Body of pancreas (tissue), 4 donors: ENCODE results near the gene SERPINB11. TPM values are rescaled to one million over a fixed set of nuclear protein-coding genes. Genes with fewer than 3 reads are reported as not detected.

Experiments used
- ATAC-seq: fragments of 150-250 bp; one replicate; pipeline ENCODE4 v1.9.1; 2016
- DNase-seq, 4 donors: peaks; one replicate each; pipeline ENCODE4 v3.0.0-alpha.2; 2019
- H3K27ac ChIP-seq, 4 donors: fragments of 200-600 bp; sonication (generic); 1 replicate in 3 of 4; 2 replicates in 1 of 4; pipeline versions ENCODE4 v1.5.1 to v1.6.1; 2016 to 2019; ENCODE audit warnings: mild to moderate bottlenecking in 1 of 4, mixed read lengths in 1 of 4, moderate library complexity in 1 of 4
- H3K27me3 ChIP-seq, 2 donors: fragments of 200-600 bp; sonication (generic); one replicate each; pipeline ENCODE4 v1.6.0; 2016; ENCODE audit warnings: mild to moderate bottlenecking in 1 of 2
- H3K36me3 ChIP-seq, 2 donors: fragments of 200-600 bp; sonication (generic); replicated peaks in 1 of 2; 2 replicates each; pipeline ENCODE4 v1.5.1; 2016; ENCODE audit warnings: low read depth in 2 of 2; ENCODE audit not compliant: insufficient read depth in 1 of 2
- H3K4me1 ChIP-seq: fragments of 200-600 bp; sonication (generic); one replicate; pipeline ENCODE4 v1.6.0; 2016
- H3K4me3 ChIP-seq, 2 donors: fragments of 200-600 bp; sonication (generic); 1 replicate in 1 of 2; 2 replicates in 1 of 2; pipeline ENCODE4 v1.5.1; 2016 to 2019
- H3K9me3 ChIP-seq, 3 donors: fragments of 200-600 bp; sonication (generic); 1 replicate in 2 of 3; 2 replicates in 1 of 3; pipeline ENCODE4 v1.5.1; 2016
- POLR2A ChIP-seq, 3 donors: fragments of 450-650 bp; IDR thresholded peaks; one replicate each; pipeline ENCODE4 v1.6.1; 2016; ENCODE audit warnings: antibody characterized with exemption in 3 of 3, mild to moderate bottlenecking in 2 of 3
- WGBS, 2 donors: methylation state at CpG; one replicate each; pipeline ENCODE4 v1.1.5; 2017; 5-methylcytosine and 5-hydroxymethylcytosine counted together
- intact Hi-C: fragments of 100-400 bp; cut with DNase I; formaldehyde crosslinking; loops from one replicate; pipeline ENCODE4 v1.15.1; 2023
- total RNA-seq, 2 donors: library from RNA; depleted of rRNA; stranded (reverse); fragments of >200 nt; gene quantifications; one replicate each; pipeline ENCODE4 v1.1.0, GENCODE V29; 2016
- TF ChIP-seq, protein P1 (sequence below), 7 experiments: fragments of 450-650 bp in 4 of 7; fragments of 200-600 bp in 3 of 7; sonication (generic) in 3 of 7; IDR thresholded peaks; one replicate each; pipeline ENCODE4 v1.5.1; 2016 to 2019; ENCODE audit warnings: antibody characterized with exemption in 7 of 7

The SERPINB11 gene
- total RNA-seq, 2 donors from 2014 or later: not detected

DNA sequence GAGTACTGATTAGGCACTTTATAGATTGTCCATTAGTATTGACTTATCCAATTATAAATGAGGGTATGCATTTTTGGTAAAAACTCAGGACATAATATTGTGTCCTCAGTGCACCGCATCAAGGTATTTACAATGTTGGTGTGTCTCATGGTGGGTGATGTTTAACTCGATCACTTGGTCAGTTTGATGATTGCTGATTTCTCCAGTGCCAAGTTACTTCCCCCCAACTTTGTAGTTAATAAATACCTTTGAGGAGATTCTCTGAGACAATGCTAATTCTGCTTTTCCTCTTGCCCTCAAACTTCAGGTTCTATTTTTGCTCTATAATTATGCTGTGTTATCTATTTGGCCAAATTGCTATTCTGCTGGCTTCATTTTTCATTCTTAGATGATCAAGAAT, 44.2 kb downstream of the SERPINB11 start:
- DNase-seq (no peak), ATAC-seq (no peak)
- H3K4me1 ChIP-seq: no peaks in the 10 kb centered on the region
- no peaks in the 10 kb centered on the region for H3K27me3 ChIP-seq
- no peak overlapping the region for H3K4me3 ChIP-seq
- WGBS, 2 donors: 58 to 70% methylated on average over 2 of the region's 2 CpGs
- no peak overlapping the region for H3K27ac ChIP-seq
- no peaks in the 10 kb centered on the region for H3K36me3 ChIP-seq
- TF ChIP-seq, protein P1, sequence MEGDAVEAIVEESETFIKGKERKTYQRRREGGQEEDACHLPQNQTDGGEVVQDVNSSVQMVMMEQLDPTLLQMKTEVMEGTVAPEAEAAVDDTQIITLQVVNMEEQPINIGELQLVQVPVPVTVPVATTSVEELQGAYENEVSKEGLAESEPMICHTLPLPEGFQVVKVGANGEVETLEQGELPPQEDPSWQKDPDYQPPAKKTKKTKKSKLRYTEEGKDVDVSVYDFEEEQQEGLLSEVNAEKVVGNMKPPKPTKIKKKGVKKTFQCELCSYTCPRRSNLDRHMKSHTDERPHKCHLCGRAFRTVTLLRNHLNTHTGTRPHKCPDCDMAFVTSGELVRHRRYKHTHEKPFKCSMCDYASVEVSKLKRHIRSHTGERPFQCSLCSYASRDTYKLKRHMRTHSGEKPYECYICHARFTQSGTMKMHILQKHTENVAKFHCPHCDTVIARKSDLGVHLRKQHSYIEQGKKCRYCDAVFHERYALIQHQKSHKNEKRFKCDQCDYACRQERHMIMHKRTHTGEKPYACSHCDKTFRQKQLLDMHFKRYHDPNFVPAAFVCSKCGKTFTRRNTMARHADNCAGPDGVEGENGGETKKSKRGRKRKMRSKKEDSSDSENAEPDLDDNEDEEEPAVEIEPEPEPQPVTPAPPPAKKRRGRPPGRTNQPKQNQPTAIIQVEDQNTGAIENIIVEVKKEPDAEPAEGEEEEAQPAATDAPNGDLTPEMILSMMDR (IDR thresholded peaks at IDR 0.05): no peak
- TF ChIP-seq POLR2A (IDR thresholded peaks at IDR 0.05): no peak
- H3K9me3 ChIP-seq: no peaks in the 10 kb centered on the region
- intact Hi-C loops: no loop called here

GRCh38 chr18:63749489-63749888, 46.7 kb downstream of the SERPINB11 start:
- 50 to 70% methylated on average over 1 of the region's 1 CpG for WGBS, 2 donors
- H3K4me3 ChIP-seq: no peak overlapping the region
- no peaks in the 10 kb centered on the region for H3K27me3 ChIP-seq
- ATAC-seq (no peak), DNase-seq (no peak)
- H3K9me3 ChIP-seq: no peaks in the 10 kb centered on the region
- H3K36me3 ChIP-seq: no peaks in the 10 kb centered on the region
- no peaks in the 10 kb centered on the region for H3K4me1 ChIP-seq
- no peak for TF ChIP-seq POLR2A (IDR thresholded peaks at IDR 0.05)
- TF ChIP-seq, protein P1 (IDR thresholded peaks at IDR 0.05): no peak
- intact Hi-C loops: no loop called here
- H3K27ac ChIP-seq: no peak overlapping the region

DNA sequence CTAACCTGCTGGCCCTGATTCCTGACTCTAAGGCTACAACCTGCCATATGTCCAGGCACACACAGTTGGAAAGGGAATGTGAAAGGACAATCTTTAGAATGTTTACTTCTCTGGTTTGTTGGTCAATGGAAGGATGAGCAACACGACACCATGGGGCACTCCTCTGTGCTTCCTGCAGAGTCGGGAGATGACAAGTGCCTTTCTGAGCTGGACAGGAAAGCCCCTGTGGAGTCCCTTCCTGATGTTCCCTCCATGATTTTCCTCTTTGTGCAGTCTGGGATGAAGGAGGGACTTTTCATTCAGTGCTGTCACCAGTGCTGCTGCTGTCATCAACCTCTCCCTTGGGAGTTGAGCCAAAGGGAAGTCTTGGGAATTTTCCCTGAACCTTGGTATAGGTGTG, 49.9 kb downstream of the SERPINB11 start:
- no peak for TF ChIP-seq POLR2A (IDR thresholded peaks at IDR 0.05)
- TF ChIP-seq, protein P1 (IDR thresholded peaks at IDR 0.05): no peak
- 56 to 81% methylated on average over 2 of the region's 2 CpGs for WGBS, 2 donors

DNA sequence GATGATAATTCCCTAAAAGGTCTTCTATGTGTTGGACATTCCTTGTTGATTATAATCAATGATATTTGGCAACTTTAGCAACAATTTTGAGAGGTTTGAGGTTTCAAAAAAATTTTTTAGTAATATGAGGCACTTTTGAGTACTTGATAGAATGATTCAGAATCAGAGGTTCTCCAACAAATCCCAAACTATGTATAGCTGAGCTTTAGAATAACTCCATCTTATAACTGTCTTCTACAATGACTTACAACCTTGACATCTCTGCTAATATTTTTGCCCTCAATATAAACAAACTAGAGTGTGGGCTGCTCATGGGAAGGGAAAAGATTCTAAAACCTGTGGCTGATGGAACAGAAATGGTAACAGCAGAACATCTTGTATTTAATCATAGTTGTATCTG, 50.9 kb downstream of the SERPINB11 start:
- intact Hi-C loops: no loop called here
- H3K27me3 ChIP-seq: no peaks in the 10 kb centered on the region

More for the DNA sequence above, 49.9 kb downstream of the SERPINB11 start:
- peak in 1 of 4 donors; percentile 2 for DNase-seq
- Histone ChIP-seq H3K4me1 (no peaks in the 10 kb centered on the region), H3K4me3 (no peak overlapping the region), H3K9me3 (no peaks in the 10 kb centered on the region), H3K27me3 (no peaks in the 10 kb centered on the region), H3K36me3 (no peaks in the 10 kb centered on the region), H3K27ac (no peak overlapping the region)
- no peak for ATAC-seq
- intact Hi-C loops: no loop called here

DNA sequence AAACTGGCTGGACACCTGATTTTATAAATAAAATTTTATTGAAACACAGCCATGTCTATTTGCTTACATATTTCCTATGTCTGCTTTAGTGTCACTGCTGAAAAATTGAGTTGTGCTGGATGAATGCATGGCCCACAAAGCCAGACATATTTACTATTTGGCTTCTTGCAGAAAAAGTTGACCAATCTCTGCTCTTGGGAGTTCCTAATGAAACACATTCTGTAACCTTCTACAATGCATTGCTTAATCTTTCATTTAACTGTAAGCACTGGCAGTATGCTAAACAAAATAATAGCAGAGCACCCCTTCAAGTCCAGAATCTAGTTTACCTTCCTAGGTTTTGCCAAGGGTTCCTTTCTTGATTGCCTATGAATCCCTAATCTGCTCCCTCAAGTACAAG, 54.8 kb downstream of the SERPINB11 start:
- no peak for DNase-seq
- no peak overlapping the region for H3K27ac ChIP-seq
- H3K9me3 ChIP-seq: peaks cover 0 to 14% (median 0%) of the 10 kb centered on the region in 3 donors
- no peak overlapping the region for H3K4me3 ChIP-seq
- H3K36me3 ChIP-seq: no peaks in the 10 kb centered on the region
- TF ChIP-seq, protein P1 (IDR thresholded peaks at IDR 0.05): no peak
- TF ChIP-seq POLR2A (IDR thresholded peaks at IDR 0.05): no peak
- no peaks in the 10 kb centered on the region for H3K27me3 ChIP-seq
- no peaks in the 10 kb centered on the region for H3K4me1 ChIP-seq
- no peak for ATAC-seq
- intact Hi-C loops: no loop called here

More for the DNA sequence above, 50.9 kb downstream of the SERPINB11 start:
- no peak for DNase-seq
- Histone ChIP-seq H3K27ac (no peak overlapping the region), H3K36me3 (no peaks in the 10 kb centered on the region), H3K9me3 (no peaks in the 10 kb centered on the region), H3K4me1 (no peaks in the 10 kb centered on the region), H3K4me3 (no peak overlapping the region)
- no peak for TF ChIP-seq POLR2A (IDR thresholded peaks at IDR 0.05)
- TF ChIP-seq, protein P1 (IDR thresholded peaks at IDR 0.05): no peak
- no peak for ATAC-seq
